HG02973 (cell line): ENCODE data around the gene SMARCA4.
"Not testable (repeated sequence)": the region's sequence is repeated elsewhere in the genome, so short reads cannot be mapped to it uniquely, and the experiment has no call there.

ENCODE experiments used
- ATAC-seq: cut with Tn5 transposase; IDR thresholded peaks from one replicate; pipeline ENCODE4 v1.9.1; 2021; ENCODE audit warnings: moderate library complexity; ENCODE audit not compliant: unreplicated experiment

Gene SMARCA4

GRCh38 chr19:11092181-11092538, 131.3 kb downstream of the SMARCA4 start:
- no peak for ATAC-seq

GRCh38 chr19:11093689-11094238, 132.9 kb downstream of the SMARCA4 start:
- ATAC-seq: no peak

GRCh38 chr19:11094520-11094894, 133.7 kb downstream of the SMARCA4 start:
- ATAC-seq: no peak

- ATAC-seq: peak; percentile 37
These were observed 135.5 kb downstream of the SMARCA4 start for GRCh38 chr19:11096210-11096841.

GRCh38 chr19:11097367-11097766, 136.5 kb downstream of the SMARCA4 start:
- ATAC-seq: not testable (repeated sequence)

- ATAC-seq: no peak
These were observed 137.5 kb downstream of the SMARCA4 start for GRCh38 chr19:11098327-11098726.

- no peak for ATAC-seq
These were observed 138.0 kb downstream of the SMARCA4 start for GRCh38 chr19:11098861-11099260.

- ATAC-seq: no peak
These were observed 139.2 kb downstream of the SMARCA4 start for GRCh38 chr19:11100049-11100448.

- no peak for ATAC-seq
These were observed 140.2 kb downstream of the SMARCA4 start for GRCh38 chr19:11101057-11101456.

- ATAC-seq: no peak
These were observed 142.1 kb downstream of the SMARCA4 start for GRCh38 chr19:11102944-11103343.

GRCh38 chr19:11103667-11104066, 142.8 kb downstream of the SMARCA4 start:
- ATAC-seq: not testable (repeated sequence)

- no peak for ATAC-seq
These were observed 144.3 kb downstream of the SMARCA4 start for GRCh38 chr19:11105014-11105636.

- ATAC-seq: no peak
These were observed 145.6 kb downstream of the SMARCA4 start for GRCh38 chr19:11106477-11106876.

- no peak for ATAC-seq
These were observed 147.9 kb downstream of the SMARCA4 start for GRCh38 chr19:11108746-11109145.

GRCh38 chr19:11111117-11111770, 150.4 kb downstream of the SMARCA4 start:
- no peak for ATAC-seq

GRCh38 chr19:11111771-11112144, 150.9 kb downstream of the SMARCA4 start:
- ATAC-seq: no peak
